HFFc6 (cell line): Measurements from ENCODE around the gene AKAP13. TPM values are rescaled to one million over a fixed set of nuclear protein-coding genes. Genes with fewer than 3 reads are reported as not detected.

Experiments
- DNase-seq: peaks from one replicate; pipeline ENCODE4 v3.0.0-alpha.2; 2018
- H3K27ac Mint-ChIP-seq: 2 replicates; pipeline ENCODE4 v1.8.0; 2020; ENCODE audit warnings: mild to moderate bottlenecking, mixed read lengths
- H3K27me3 Mint-ChIP-seq: 2 replicates; pipeline ENCODE4 v1.8.0; 2021; ENCODE audit warnings: mild to moderate bottlenecking, moderate library complexity, mixed read lengths; ENCODE audit not compliant: insufficient read depth
- H3K36me3 Mint-ChIP-seq: 2 replicates; pipeline ENCODE4 v1.8.0; 2021; ENCODE audit warnings: low read depth, mixed read lengths
- H3K4me1 Mint-ChIP-seq: 2 replicates; pipeline ENCODE4 v1.8.0; 2020; ENCODE audit warnings: low read depth, mixed read lengths
- H3K4me3 Mint-ChIP-seq: 2 replicates; pipeline ENCODE4 v1.8.0; 2020; ENCODE audit warnings: mild to moderate bottlenecking, moderate library complexity, mixed read lengths
- H3K9me3 Mint-ChIP-seq: 2 replicates; pipeline ENCODE4 v1.8.0; 2020; ENCODE audit warnings: mild to moderate bottlenecking, mixed read lengths
- CTCF ChIP-seq: fragments of 200-600 bp; sonication (generic); IDR thresholded peaks from 2 replicates; pipeline ENCODE4 v1.5.0; 2021; ENCODE audit warnings: antibody characterized with exemption, mild to moderate bottlenecking
- total RNA-seq, 6 experiments: library from RNA; stranded (reverse); fragmentation: NEBNext Ultra II Directional; extraction: Animal tissue kit (Norgen Biotek cat#: 25700); gene quantifications; 2 replicates in 1 of 6; 3 replicates in 5 of 6; pipeline ENCODE4 v1.2.3, GENCODE V29; 2021

AKAP13 gene
- total RNA-seq, 6 experiments from 2014 or later, result 29.0 to 51.3 (median 35.6) TPM

- TF ChIP-seq CTCF, result no peak
- H3K27me3 Mint-ChIP-seq, result no peaks in the 10 kb centered on the region
- H3K9me3 Mint-ChIP-seq, result no peaks in the 10 kb centered on the region
- no peak for DNase-seq
- no peak overlapping the region for H3K4me3 Mint-ChIP-seq
- peak overlapping the region; percentile 85 for H3K27ac Mint-ChIP-seq
- H3K4me1 Mint-ChIP-seq, result peaks cover 63% of the 10 kb centered on the region
- no peaks in the 10 kb centered on the region; the same call in 1 of the 2 replicates for H3K36me3 Mint-ChIP-seq
These were observed 26.9 kb upstream of the AKAP13 start for GRCh38 chr15:85353516-85353915.

GRCh38 chr15:85354461-85354860, 25.9 kb upstream of the AKAP13 start:
- no peaks in the 10 kb centered on the region; the same call in 1 of the 2 replicates for H3K36me3 Mint-ChIP-seq
- peak; percentile 73 for DNase-seq
- peak overlapping the region; percentile 41; the same call in 1 of the 2 replicates for H3K4me3 Mint-ChIP-seq
- no peaks in the 10 kb centered on the region for H3K27me3 Mint-ChIP-seq
- H3K4me1 Mint-ChIP-seq, result peaks cover 56% of the 10 kb centered on the region
- H3K27ac Mint-ChIP-seq, result peak overlapping the region; percentile 85
- TF ChIP-seq CTCF, result no peak
- no peaks in the 10 kb centered on the region for H3K9me3 Mint-ChIP-seq

GRCh38 chr15:85354948-85355347, 25.5 kb upstream of the AKAP13 start:
- H3K4me3 Mint-ChIP-seq, result peak overlapping the region; percentile 41; the same call in 1 of the 2 replicates
- peaks cover 56% of the 10 kb centered on the region for H3K4me1 Mint-ChIP-seq
- H3K9me3 Mint-ChIP-seq, result no peaks in the 10 kb centered on the region
- no peaks in the 10 kb centered on the region; the same call in 1 of the 2 replicates for H3K36me3 Mint-ChIP-seq
- TF ChIP-seq CTCF, result no peak
- H3K27ac Mint-ChIP-seq, result peak overlapping the region; percentile 85
- H3K27me3 Mint-ChIP-seq, result no peaks in the 10 kb centered on the region
- no peak for DNase-seq

GRCh38 chr15:85356276-85356675, 24.1 kb upstream of the AKAP13 start:
- no peak overlapping the region for H3K4me3 Mint-ChIP-seq
- no peaks in the 10 kb centered on the region for H3K9me3 Mint-ChIP-seq
- no peak for DNase-seq
- H3K27ac Mint-ChIP-seq, result peak overlapping the region; percentile 18; the same call in 1 of the 2 replicates
- no peak for TF ChIP-seq CTCF
- H3K4me1 Mint-ChIP-seq, result peaks cover 56% of the 10 kb centered on the region
- no peaks in the 10 kb centered on the region; the same call in 1 of the 2 replicates for H3K36me3 Mint-ChIP-seq
- H3K27me3 Mint-ChIP-seq, result no peaks in the 10 kb centered on the region

- no peak for TF ChIP-seq CTCF
- H3K4me1 Mint-ChIP-seq, result peaks cover 22% of the 10 kb centered on the region
- no peaks in the 10 kb centered on the region for H3K36me3 Mint-ChIP-seq
- H3K9me3 Mint-ChIP-seq, result no peaks in the 10 kb centered on the region
- H3K4me3 Mint-ChIP-seq, result no peak overlapping the region
- no peak for DNase-seq
- peaks cover 2% of the 10 kb centered on the region; the same call in 1 of the 2 replicates for H3K27me3 Mint-ChIP-seq
- H3K27ac Mint-ChIP-seq, result no peak overlapping the region
These were observed 19.1 kb upstream of the AKAP13 start for GRCh38 chr15:85361323-85361722.
